Bronchial epithelial cell (primary cell): ENCODE results near the gene SLC9A1. TPM values are rescaled to one million over a fixed set of nuclear protein-coding genes. Genes with fewer than 3 reads are reported as not detected.
"Not testable (repeated sequence)": the region's sequence is repeated elsewhere in the genome, so short reads cannot be mapped to it uniquely, and the experiment has no call there.

Experiments used
- DNase-seq: peaks from one replicate; pipeline ENCODE4 v3.0.0-alpha.2; 2010; ENCODE audit warnings: low read depth
- FAIRE-seq: peaks from 2 replicates; lab custom pipeline; 2011; peaks lifted over from hg19 to GRCh38; lab: Jason Lieb, UNC
- H3K27me3 ChIP-seq: 2 replicates; pipeline ENCODE4 v1.5.1; 2011; ENCODE audit warnings: low read length; ENCODE audit not compliant: control insufficient read depth, insufficient read depth
- H3K36me3 ChIP-seq: 2 replicates; pipeline ENCODE4 v1.5.1; 2011; ENCODE audit warnings: low read length; ENCODE audit not compliant: control insufficient read depth, insufficient read depth
- H3K4me3 ChIP-seq: 2 replicates; pipeline ENCODE4 v1.5.1; 2011; ENCODE audit warnings: mild to moderate bottlenecking, low read depth, low read length, control low read depth
- total RNA-seq: library from RNA; depleted of rRNA; stranded (reverse); fragments of >200 nt; gene quantifications from 2 replicates; pipeline ENCODE4 v1.2.1, GENCODE V29; 2014
- TF ChIP-seq, protein P1 (sequence below): IDR thresholded peaks from 2 replicates; pipeline ENCODE4 v1.5.1; 2011; ENCODE audit warnings: mild to moderate bottlenecking, moderate library complexity, low read length, control low read depth, inconsistent platforms; ENCODE audit not compliant: insufficient read depth, severe bottlenecking

Gene SLC9A1
- total RNA-seq, result 5.0 and 22.8 TPM in 2 replicates

DNA sequence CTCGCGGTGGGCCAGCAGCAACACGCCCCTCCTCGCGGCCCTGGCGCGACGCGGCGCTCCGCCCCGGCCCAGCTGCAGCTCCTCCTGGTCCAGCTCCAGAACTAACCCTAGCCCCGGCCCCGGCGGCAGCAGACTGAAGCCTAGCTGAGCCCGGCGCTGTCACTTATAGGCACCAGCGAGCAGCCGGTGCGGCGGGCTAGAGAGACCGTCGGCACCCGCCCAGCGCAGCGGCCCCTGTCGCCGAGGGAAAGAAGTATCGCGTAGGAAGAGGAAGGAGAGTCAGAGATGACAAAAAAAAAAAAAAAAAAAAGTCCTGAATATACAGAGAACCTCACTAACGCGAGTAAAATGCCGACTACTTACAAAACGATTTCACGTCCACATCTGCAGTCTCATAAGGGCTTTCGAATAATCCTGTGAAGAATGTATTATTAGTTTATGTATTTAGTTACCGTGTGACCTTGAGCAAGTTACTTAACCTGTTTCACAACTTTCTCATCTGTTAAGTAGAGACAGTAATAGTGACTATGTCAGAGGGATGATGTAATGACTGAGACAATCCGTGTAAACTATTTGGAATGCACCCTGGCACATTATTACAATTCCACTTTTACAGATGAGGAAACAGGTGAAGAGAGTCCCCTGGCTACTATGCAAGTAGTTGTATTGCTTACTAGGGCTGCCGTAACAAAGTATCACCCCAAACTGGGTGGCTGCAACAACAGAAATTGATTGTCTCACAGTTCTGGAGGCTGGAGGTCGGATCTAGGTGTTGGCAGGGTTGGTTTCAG is at the start of gene SLC9A1:
SLC9A1 (minus strand) TSS at position 135 of the 791 bp plus-strand sequence. CDS start 791 bp downstream, outside the sequence.
- TF ChIP-seq, protein P1, sequence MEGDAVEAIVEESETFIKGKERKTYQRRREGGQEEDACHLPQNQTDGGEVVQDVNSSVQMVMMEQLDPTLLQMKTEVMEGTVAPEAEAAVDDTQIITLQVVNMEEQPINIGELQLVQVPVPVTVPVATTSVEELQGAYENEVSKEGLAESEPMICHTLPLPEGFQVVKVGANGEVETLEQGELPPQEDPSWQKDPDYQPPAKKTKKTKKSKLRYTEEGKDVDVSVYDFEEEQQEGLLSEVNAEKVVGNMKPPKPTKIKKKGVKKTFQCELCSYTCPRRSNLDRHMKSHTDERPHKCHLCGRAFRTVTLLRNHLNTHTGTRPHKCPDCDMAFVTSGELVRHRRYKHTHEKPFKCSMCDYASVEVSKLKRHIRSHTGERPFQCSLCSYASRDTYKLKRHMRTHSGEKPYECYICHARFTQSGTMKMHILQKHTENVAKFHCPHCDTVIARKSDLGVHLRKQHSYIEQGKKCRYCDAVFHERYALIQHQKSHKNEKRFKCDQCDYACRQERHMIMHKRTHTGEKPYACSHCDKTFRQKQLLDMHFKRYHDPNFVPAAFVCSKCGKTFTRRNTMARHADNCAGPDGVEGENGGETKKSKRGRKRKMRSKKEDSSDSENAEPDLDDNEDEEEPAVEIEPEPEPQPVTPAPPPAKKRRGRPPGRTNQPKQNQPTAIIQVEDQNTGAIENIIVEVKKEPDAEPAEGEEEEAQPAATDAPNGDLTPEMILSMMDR, result peak; percentile 85
- peak within 1 kb of the TSS; percentile 67 for H3K4me3 ChIP-seq
- peak; percentile 98 for DNase-seq
- peaks cover 1% of the 10 kb centered on the region for H3K36me3 ChIP-seq
- peak; percentile 18 for FAIRE-seq
- no peaks in the 10 kb centered on the region for H3K27me3 ChIP-seq

DNA sequence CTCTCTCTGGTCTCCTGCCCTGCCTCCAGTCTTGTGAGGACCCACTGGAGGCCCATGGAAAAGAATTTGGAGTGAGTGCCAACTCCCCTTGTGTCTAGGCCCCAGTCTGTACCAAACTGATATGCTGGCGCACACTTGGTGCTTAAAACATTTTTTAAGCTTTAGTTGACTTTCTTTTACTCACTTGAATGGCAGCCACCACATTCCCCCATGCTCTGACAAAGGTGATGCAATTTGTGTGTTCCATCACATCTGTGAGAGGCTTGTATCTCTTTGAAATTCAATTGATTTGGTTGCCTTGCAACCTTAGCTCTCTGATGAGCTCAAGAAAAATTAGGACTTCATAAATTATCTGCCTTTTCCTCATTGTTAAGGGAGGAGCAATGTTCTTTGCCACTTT is 49.0 kb upstream of the SLC9A1 start:
- Histone ChIP-seq H3K36me3 (no peaks in the 10 kb centered on the region), H3K4me3 (no peak overlapping the region), H3K27me3 (no peaks in the 10 kb centered on the region)
- FAIRE-seq, result no peak
- DNase-seq, result no peak
- TF ChIP-seq, protein P1, result no peak

DNA sequence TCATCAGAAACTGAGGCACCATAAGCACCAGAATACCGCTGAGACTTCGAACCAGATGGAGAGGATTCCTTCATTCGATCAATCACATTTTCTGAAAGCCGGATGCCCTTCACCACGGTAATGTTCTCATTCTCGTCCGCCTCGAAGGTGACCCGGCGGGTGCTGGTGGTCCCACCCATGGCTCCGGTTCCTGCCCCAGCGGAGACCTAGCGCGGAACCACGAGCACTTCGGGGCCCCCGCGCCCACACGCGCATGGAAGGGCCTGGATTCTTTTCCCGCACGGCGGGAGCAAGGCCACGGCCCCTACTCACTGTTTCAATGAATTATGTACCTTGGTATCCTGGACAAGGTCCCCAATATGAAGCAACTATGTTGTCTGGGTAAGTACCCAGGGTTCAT is 46.4 kb upstream of the SLC9A1 start:
- FAIRE-seq (no peak), DNase-seq (no peak)
- TF ChIP-seq, protein P1, result no peak
- Histone ChIP-seq H3K27me3 (no peaks in the 10 kb centered on the region), H3K4me3 (no peak overlapping the region), H3K36me3 (no peaks in the 10 kb centered on the region)

DNA sequence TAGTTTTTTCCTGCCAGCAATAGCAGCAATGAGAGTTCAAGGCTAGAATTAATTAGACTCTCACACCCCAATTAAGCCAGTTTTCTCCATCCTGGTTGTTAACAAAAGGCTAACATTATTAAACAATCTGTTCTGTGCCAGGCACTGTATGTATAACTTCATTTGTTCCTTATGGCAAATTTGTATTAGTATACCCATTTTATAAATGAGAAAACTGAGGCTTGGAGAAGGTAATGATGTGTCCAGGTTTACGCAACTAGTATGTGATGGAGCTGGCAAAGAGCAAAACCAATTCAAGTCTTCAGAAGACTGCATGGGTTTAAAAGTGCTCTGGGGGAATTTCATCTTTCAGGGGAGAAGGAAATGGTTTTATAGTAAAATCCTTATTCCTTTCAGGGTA is 38.3 kb upstream of the SLC9A1 start:
- Histone ChIP-seq H3K27me3 (no peaks in the 10 kb centered on the region), H3K4me3 (no peak overlapping the region), H3K36me3 (no peaks in the 10 kb centered on the region)
- FAIRE-seq (no peak), DNase-seq (no peak)
- TF ChIP-seq, protein P1, result no peak

DNA sequence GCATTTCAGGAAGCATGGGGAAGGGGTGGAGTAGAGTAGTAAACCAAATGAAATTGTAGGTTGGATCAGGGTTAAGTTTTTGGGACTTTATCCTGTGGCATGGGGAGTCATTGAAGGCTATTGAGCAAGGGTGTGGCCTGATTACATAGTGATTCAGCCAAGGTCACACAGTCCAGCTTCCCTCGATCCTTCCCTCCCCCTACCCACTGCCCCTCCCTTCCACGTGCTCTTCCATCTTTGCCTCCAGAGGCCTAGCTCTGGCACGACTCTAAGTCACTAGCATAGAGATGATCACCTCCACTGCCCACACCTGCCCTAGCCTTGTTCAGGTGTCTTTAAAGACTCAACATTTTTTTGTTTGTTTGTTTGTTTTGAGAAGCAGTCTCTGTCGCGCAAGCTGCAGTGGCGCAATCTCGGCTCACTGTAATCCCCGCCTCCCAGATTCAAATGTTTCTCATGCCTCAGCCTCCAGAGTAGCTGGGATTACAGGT is 37.2 kb upstream of the SLC9A1 start:
- peak; percentile 67 for DNase-seq
- peak; percentile 95 for FAIRE-seq

DNA sequence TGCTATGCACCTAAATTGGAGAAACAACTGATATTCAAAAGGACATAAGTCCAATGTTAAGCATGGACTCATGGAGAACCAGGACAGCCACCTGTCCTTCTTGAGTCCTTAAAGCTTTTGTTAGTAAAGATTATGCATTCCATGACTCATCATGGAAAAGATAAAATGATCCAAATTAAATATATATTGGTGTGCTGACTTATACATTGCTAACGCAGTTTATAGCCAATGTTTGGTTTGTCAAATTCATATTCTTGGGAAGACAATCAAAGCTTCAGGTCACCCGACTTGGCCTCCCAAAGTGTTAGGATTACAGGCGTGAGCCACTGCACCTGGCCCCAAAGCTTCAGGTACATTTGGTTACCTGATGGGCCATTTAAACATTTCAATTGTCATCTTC is 29.7 kb upstream of the SLC9A1 start:
- DNase-seq, H3K27me3 ChIP-seq, H3K36me3 ChIP-seq, H3K4me3 ChIP-seq, FAIRE-seq: not testable (repeated sequence)

More for the DNA sequence above, 37.2 kb upstream of the SLC9A1 start:
- TF ChIP-seq, protein P1, result no peak
- Histone ChIP-seq H3K4me3 (no peak overlapping the region), H3K27me3 (no peaks in the 10 kb centered on the region), H3K36me3 (no peaks in the 10 kb centered on the region)
